Lower leg skin (tissue), 4 donors: Measurements from ENCODE around the gene ZNF69. TPM values are rescaled to one million over a fixed set of nuclear protein-coding genes. Genes with fewer than 3 reads are reported as not detected.
"Not testable (repeated sequence)": the region's sequence is repeated elsewhere in the genome, so short reads cannot be mapped to it uniquely, and the experiment has no call there.

ENCODE experiments used
- DNase-seq, 2 donors: peaks; one replicate each; pipeline ENCODE4 v3.0.0-alpha.2; 2019; ENCODE audit warnings: low spot score in 2 of 2
- H3K4me3 ChIP-seq: fragments of 200-600 bp; sonication (generic); 2 replicates; pipeline ENCODE4 v1.5.1; 2017; ENCODE audit warnings: mild to moderate bottlenecking, low read depth; ENCODE audit not compliant: poor library complexity, severe bottlenecking
- POLR2A ChIP-seq, 2 donors: fragments of 450-650 bp; IDR thresholded peaks; one replicate each; pipeline ENCODE4 v1.6.1; 2016 to 2017; ENCODE audit warnings: antibody characterized with exemption in 2 of 2, mild to moderate bottlenecking in 1 of 2, moderate library complexity in 1 of 2
- WGBS, 2 donors: methylation state at CpG; one replicate each; pipeline ENCODE4 v1.1.5; 2018; 5-methylcytosine and 5-hydroxymethylcytosine counted together
- intact Hi-C: fragments of 100-400 bp; cut with DNase I; formaldehyde crosslinking; loops from one replicate; pipeline ENCODE4 v1.15.0; 2023; ENCODE audit warnings: low total_unique reads
- total RNA-seq, 4 donors: library from RNA; depleted of rRNA; stranded (reverse); fragments of >200 nt; gene quantifications; one replicate each; pipeline ENCODE4 v1.1.0, GENCODE V29; 2016
- TF ChIP-seq, protein P1 (sequence below), 3 donors: fragments of 450-650 bp; IDR thresholded peaks; one replicate each; pipeline ENCODE4 v1.5.1; 2016; ENCODE audit warnings: antibody characterized with exemption in 3 of 3, mild to moderate bottlenecking in 3 of 3, moderate library complexity in 2 of 3

ZNF69 gene
- total RNA-seq, 4 donors from 2014 or later: 2.0 to 5.5 (median 3.8) TPM

DNA sequence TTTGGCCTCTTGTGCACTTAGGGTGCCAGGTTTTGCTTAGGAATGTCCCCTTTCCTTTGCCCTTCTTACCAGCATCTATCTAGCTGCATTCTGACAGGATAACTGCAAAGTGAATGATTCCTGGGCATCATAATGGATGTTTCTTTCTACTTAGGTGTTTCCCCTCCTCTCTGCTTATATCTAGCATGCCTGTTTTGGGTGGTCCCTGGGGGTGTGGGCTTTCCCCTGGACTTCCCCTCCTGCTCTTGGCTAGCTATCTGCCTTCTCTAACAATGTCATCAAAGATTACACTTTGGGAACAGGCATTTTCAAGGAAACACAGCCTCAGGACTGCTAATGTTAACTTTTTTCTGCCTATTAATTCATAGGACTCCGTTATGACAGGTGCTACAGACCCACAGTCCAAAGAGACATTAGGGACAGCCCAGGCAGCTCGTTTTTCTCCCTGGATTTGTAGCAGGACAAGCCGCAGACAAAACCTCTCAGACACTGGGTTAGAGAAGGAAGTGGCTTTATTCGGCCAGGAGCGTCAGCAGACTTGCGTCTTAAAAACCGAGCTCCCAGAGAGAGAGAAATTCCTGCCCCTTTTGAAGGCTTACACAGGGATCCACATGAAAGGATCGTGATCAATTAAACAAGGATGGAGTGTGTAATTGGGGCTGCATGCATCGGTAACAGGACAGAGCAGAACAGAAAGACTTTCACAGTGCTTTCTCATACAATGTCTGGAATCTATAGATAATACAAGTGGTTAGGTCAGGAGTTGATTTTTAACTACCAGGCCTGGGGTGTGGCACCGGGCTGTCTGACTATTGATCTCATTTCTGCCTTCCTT lies 54.6 kb downstream of the ZNF69 start:
- intact Hi-C loops: no loop called here
- TF ChIP-seq, protein P1, sequence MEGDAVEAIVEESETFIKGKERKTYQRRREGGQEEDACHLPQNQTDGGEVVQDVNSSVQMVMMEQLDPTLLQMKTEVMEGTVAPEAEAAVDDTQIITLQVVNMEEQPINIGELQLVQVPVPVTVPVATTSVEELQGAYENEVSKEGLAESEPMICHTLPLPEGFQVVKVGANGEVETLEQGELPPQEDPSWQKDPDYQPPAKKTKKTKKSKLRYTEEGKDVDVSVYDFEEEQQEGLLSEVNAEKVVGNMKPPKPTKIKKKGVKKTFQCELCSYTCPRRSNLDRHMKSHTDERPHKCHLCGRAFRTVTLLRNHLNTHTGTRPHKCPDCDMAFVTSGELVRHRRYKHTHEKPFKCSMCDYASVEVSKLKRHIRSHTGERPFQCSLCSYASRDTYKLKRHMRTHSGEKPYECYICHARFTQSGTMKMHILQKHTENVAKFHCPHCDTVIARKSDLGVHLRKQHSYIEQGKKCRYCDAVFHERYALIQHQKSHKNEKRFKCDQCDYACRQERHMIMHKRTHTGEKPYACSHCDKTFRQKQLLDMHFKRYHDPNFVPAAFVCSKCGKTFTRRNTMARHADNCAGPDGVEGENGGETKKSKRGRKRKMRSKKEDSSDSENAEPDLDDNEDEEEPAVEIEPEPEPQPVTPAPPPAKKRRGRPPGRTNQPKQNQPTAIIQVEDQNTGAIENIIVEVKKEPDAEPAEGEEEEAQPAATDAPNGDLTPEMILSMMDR (IDR thresholded peaks at IDR 0.05): no peak
- no peak for TF ChIP-seq POLR2A (IDR thresholded peaks at IDR 0.05)
- no peak for DNase-seq
- H3K4me3 ChIP-seq: no peak overlapping the region
- WGBS, 2 donors: 95 to 97% methylated on average over 10 of the region's 10 CpGs

DNA sequence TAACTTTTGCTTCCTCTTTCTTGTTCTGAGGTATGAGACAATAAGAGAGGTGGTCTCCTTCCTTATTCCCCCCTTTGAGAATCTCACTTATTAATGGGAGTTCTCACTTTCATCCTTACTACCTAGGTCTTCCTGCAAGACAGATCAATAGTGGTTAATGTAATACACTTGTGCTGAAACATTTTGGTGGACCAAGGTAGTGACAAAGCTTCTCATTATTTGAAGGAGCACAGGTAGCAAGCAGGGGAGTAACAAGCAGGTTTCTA lies 55.2 kb downstream of the ZNF69 start:
- no peak overlapping the region for H3K4me3 ChIP-seq
- no peak for TF ChIP-seq POLR2A (IDR thresholded peaks at IDR 0.05)
- TF ChIP-seq, protein P1 (IDR thresholded peaks at IDR 0.05): no peak
- no peak for DNase-seq
- intact Hi-C loops: no loop called here

DNA sequence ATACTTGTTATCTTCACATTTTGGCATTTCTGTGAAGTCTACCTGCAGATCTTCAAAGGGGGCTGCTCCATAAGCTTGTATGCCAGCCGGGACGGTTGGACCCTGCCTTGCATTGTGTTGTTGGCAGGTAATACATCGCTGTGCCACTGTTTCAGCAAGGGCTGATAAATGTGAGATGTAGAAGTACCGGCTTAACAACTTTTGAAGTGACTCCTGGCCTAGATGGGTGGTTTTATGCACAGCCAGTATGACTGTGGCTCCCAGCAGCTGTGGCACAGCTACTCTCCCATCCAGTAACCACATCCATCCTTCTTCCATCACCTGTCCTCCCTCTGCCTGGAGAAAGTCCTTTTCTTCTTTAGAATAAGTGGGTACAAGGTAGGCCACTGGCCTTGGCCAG lies 57.1 kb downstream of the ZNF69 start:
- H3K4me3 ChIP-seq: no peak overlapping the region
- intact Hi-C loops: no loop called here
- no peak for DNase-seq
- TF ChIP-seq, protein P1 (IDR thresholded peaks at IDR 0.05): no peak
- no peak for TF ChIP-seq POLR2A (IDR thresholded peaks at IDR 0.05)
- 88 to 95% methylated on average over 4 of the region's 4 CpGs for WGBS, 2 donors

DNA sequence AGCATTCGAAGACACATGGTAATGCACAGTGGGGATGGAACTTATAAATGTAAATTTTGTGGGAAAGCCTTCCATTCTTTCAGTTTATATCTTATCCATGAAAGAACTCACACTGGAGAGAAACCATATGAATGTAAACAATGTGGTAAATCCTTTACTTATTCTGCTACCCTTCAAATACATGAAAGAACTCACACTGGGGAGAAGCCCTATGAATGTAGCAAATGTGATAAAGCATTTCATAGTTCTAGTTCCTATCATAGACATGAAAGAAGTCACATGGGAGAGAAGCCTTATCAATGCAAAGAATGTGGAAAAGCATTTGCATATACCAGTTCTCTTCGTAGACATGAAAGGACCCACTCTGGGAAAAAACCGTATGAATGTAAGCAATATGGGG lies 61.1 kb downstream of the ZNF69 start:
- no peak for DNase-seq
- intact Hi-C loops: no loop called here
- no peak overlapping the region for H3K4me3 ChIP-seq
- 94 to 98% methylated on average over 3 of the region's 3 CpGs for WGBS, 2 donors
- TF ChIP-seq POLR2A (IDR thresholded peaks at IDR 0.05): no peak
- TF ChIP-seq, protein P1 (IDR thresholded peaks at IDR 0.05): no peak

DNA sequence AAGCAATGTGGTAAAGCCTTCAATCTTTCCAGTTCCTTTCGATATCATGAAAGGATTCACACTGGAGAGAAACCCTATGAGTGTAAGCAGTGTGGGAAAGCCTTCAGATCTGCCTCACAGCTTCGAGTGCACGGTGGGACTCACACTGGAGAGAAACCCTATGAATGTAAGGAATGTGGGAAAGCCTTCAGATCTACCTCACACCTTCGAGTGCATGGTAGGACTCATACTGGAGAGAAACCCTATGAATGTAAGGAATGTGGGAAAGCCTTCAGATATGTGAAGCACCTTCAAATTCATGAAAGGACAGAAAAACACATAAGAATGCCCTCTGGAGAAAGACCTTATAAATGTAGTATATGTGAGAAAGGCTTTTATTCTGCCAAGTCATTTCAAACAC lies 61.6 kb downstream of the ZNF69 start:
- no peak for DNase-seq
- TF ChIP-seq, protein P1 (IDR thresholded peaks at IDR 0.05): no peak
- TF ChIP-seq POLR2A (IDR thresholded peaks at IDR 0.05): no peak
- WGBS, 2 donors: 96 to 97% methylated on average over 4 of the region's 4 CpGs
- intact Hi-C loops: no loop called here
- no peak overlapping the region for H3K4me3 ChIP-seq

DNA sequence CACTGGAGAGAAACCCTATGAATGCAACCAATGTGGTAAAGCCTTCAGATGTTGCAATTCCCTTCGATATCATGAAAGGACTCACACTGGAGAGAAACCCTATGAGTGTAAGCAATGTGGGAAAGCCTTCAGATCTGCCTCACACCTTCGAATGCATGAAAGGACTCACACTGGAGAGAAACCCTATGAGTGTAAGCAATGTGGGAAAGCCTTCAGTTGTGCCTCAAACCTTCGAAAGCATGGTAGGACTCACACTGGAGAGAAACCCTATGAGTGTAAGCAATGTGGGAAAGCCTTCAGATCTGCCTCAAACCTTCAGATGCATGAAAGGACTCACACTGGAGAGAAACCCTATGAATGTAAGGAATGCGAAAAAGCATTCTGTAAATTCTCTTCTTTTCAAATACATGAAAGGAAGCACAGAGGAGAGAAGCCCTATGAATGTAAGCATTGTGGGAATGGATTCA lies 62.1 kb downstream of the ZNF69 start:
- H3K4me3 ChIP-seq, DNase-seq, intact Hi-C loops: not testable (repeated sequence)
- WGBS, 2 donors: 95 to 96% methylated on average over 4 of the region's 4 CpGs
